Activated T-helper 17 cell treated with anti-CD3 and anti-CD28 coated beads, Interleukin-2, amount 50 U/mL, for 72 hours (primary cell): ENCODE results near the gene RANBP1. TPM values are rescaled to one million over a fixed set of nuclear protein-coding genes. Genes with fewer than 3 reads are reported as not detected.

Experiments used
- total RNA-seq, 2 donors: library from RNA; stranded (reverse); gene quantifications; one replicate each; pipeline ENCODE4 v1.2.3, GENCODE V29; 2022

Gene RANBP1
- total RNA-seq, 2 donors from 2014 or later, result 187 to 421 TPM

Other genes starting within 250 kb of the RANBP1 start
- 100 to 1,000 TPM in 1 of 2 donors, 10 to 100 TPM in 1; 53.4 to 133 TPM for gene COMT, start 174.3 kb upstream of the RANBP1 start, total RNA-seq
- gene TXNRD2, start 174.3 kb upstream of the RANBP1 start, total RNA-seq, result 10 to 100 TPM; 14.1 to 21.4 TPM
- 1 to 10 TPM; 1.0 to 1.2 TPM for gene ARVCF, start 99.3 kb upstream of the RANBP1 start, total RNA-seq
- 10 to 100 TPM; 19.3 to 28.2 TPM for gene TANGO2, start 95.0 kb upstream of the RANBP1 start, total RNA-seq
- 10 to 100 TPM; 42.8 to 43.2 TPM for gene DGCR8, start 35.9 kb upstream of the RANBP1 start, total RNA-seq
- gene TRMT2A, start 1.1 kb downstream of the RANBP1 start, total RNA-seq, result 100 to 1,000 TPM in 1 of 2 donors, 10 to 100 TPM in 1; 71.7 to 110 TPM
- gene ZDHHC8, start 15.7 kb downstream of the RANBP1 start, total RNA-seq, result 10 to 100 TPM; 23.4 to 59.7 TPM
- under 1 TPM; 0.32 to 0.77 TPM for gene CCDC188, start 35.0 kb downstream of the RANBP1 start, total RNA-seq
- 1 to 10 TPM; 1.4 to 2.6 TPM for gene RTN4R, start 152.2 kb downstream of the RANBP1 start, total RNA-seq
- gene DGCR6L, start 204.0 kb downstream of the RANBP1 start, total RNA-seq, result 10 to 100 TPM; 20.5 to 29.2 TPM